SK-N-SH treated with all-trans-retinoic acid at 6 μM for 48 hours (cell line): ENCODE measurements around the gene PIAS1.
A peak's percentile ranks its signal among the peaks of the same experiment; 100 is the strongest.

ENCODE experiments used
- ATAC-seq: fragments of 200-7000 bp; cut with Tn5 transposase; 3 replicates; pipeline ENCODE4 v1.9.1; 2020; ENCODE audit warnings: mild to moderate bottlenecking, moderate library complexity
- CREB5 ChIP-seq: fragments of 250-450 bp; sonication (Bioruptor Pico); IDR thresholded peaks from 2 replicates; pipeline ENCODE4 v1.5.1; 2020; ENCODE audit warnings: low read depth, mild to moderate bottlenecking, moderate library complexity
- CSDC2 ChIP-seq: fragments of 250-450 bp; sonication (Bioruptor Pico); IDR thresholded peaks from 2 replicates; pipeline ENCODE4 v1.5.0; 2020; ENCODE audit warnings: mild to moderate bottlenecking, moderate library complexity
- CSRNP3 ChIP-seq: fragments of 250-450 bp; sonication (Bioruptor Pico); IDR thresholded peaks from 2 replicates; pipeline ENCODE4 v1.5.1; 2021; ENCODE audit warnings: mild to moderate bottlenecking, moderate library complexity
- ESRRG ChIP-seq: fragments of 250-450 bp; sonication (Bioruptor Pico); IDR thresholded peaks from 2 replicates; pipeline ENCODE4 v1.6.1; 2021; ENCODE audit warnings: mild to moderate bottlenecking
- GLIS3 ChIP-seq: fragments of 250-450 bp; sonication (Bioruptor Pico); IDR thresholded peaks from 2 replicates; pipeline ENCODE4 v1.5.0; 2020; ENCODE audit warnings: mild to moderate bottlenecking, moderate library complexity
- ISL1 ChIP-seq: fragments of 250-450 bp; sonication (Bioruptor Pico); IDR thresholded peaks from 2 replicates; pipeline ENCODE4 v2.1.2; 2022; ENCODE audit warnings: mild to moderate bottlenecking, moderate library complexity
- OSR1 ChIP-seq: fragments of 250-450 bp; sonication (Bioruptor Pico); IDR thresholded peaks from 2 replicates; pipeline ENCODE4 v1.8.0; 2022; ENCODE audit warnings: moderate library complexity, mild to moderate bottlenecking, inconsistent platforms
- PATZ1 ChIP-seq: fragments of 250-450 bp; sonication (Bioruptor Pico); IDR thresholded peaks from 2 replicates; pipeline ENCODE4 v1.8.0; 2020; ENCODE audit warnings: mild to moderate bottlenecking, moderate library complexity, borderline replicate concordance
- POU6F1 ChIP-seq: fragments of 250-450 bp; sonication (Bioruptor Pico); IDR thresholded peaks from 2 replicates; pipeline ENCODE4 v1.8.0; 2021; ENCODE audit warnings: low read depth, mild to moderate bottlenecking, moderate library complexity, borderline replicate concordance
- PPARA ChIP-seq: fragments of 250-450 bp; sonication (Bioruptor Pico); IDR thresholded peaks from 2 replicates; pipeline ENCODE4 v1.5.0; 2020; ENCODE audit warnings: mild to moderate bottlenecking, borderline replicate concordance
- RARB ChIP-seq: fragments of 250-450 bp; sonication (Bioruptor Pico); IDR thresholded peaks from 2 replicates; pipeline ENCODE4 v1.8.0; 2021; ENCODE audit warnings: mild to moderate bottlenecking, moderate library complexity
- TCF4 ChIP-seq: fragments of 250-450 bp; sonication (Bioruptor Pico); IDR thresholded peaks from 2 replicates; pipeline ENCODE4 v1.8.0; 2021; ENCODE audit warnings: mild to moderate bottlenecking, moderate library complexity, borderline replicate concordance
- TOX ChIP-seq: fragments of 250-450 bp; sonication (Bioruptor Pico); IDR thresholded peaks from 2 replicates; pipeline ENCODE4 v1.8.0; 2021; ENCODE audit warnings: mild to moderate bottlenecking, moderate library complexity, borderline replicate concordance
- TSHZ2 ChIP-seq: fragments of 250-450 bp; sonication (Bioruptor Pico); IDR thresholded peaks from 2 replicates; pipeline ENCODE4 v1.5.0; 2020; ENCODE audit warnings: mild to moderate bottlenecking, moderate library complexity
- ZC3H10 ChIP-seq: fragments of 250-450 bp; sonication (Bioruptor Pico); IDR thresholded peaks from 2 replicates; pipeline ENCODE4 v1.5.1; 2021; ENCODE audit warnings: mild to moderate bottlenecking, moderate library complexity
- ZFP3 ChIP-seq: fragments of 250-450 bp; sonication (Bioruptor Pico); IDR thresholded peaks from 2 replicates; pipeline ENCODE4 v1.5.0; 2020; ENCODE audit warnings: mild to moderate bottlenecking, moderate library complexity
- ZNF565 ChIP-seq: fragments of 450-650 bp; formaldehyde crosslinking; conservative IDR thresholded peaks from 2 replicates; pipeline ENCODE4 v1.5.0; 2020; ENCODE audit warnings: low read depth, mild to moderate bottlenecking, moderate library complexity
- ZNF70 ChIP-seq: fragments of 450-650 bp; formaldehyde crosslinking; IDR thresholded peaks from 2 replicates; pipeline ENCODE4 v1.5.0; 2020; ENCODE audit warnings: mild to moderate bottlenecking, moderate library complexity
- ZNF8 ChIP-seq: fragments of 450-650 bp; formaldehyde crosslinking; IDR thresholded peaks from 2 replicates; pipeline ENCODE4 v1.5.0; 2020; ENCODE audit warnings: mild to moderate bottlenecking, moderate library complexity

Gene PIAS1

GRCh38 chr15:68209735-68210408 is 155.8 kb downstream of the PIAS1 start:
- no peak for TF ChIP-seq OSR1 (CRISPR knock-in tag)
- TF ChIP-seq ZC3H10 (CRISPR knock-in tag): no peak
- TF ChIP-seq TCF4 (CRISPR knock-in tag): no peak
- TF ChIP-seq, all 23 proteins: peak for 0
- no peak for ATAC-seq

- TF ChIP-seq ZNF70 (CRISPR knock-in tag) (no peak), CREB5 (CRISPR knock-in tag) (no peak), ISL1 (CRISPR knock-in tag) (no peak)
- TF ChIP-seq, all 23 proteins: peak for 0
- no peak for ATAC-seq
Measured at GRCh38 chr15:68210409-68210756, 156.3 kb downstream of the PIAS1 start.

GRCh38 chr15:68210821-68211655 is 156.9 kb downstream of the PIAS1 start:
- peak; percentile 91 for ATAC-seq
- TF ChIP-seq PATZ1 (CRISPR knock-in tag) (peak; percentile 84), ZNF8 (no peak), ZFP3 (CRISPR knock-in tag) (no peak), CSDC2 (CRISPR knock-in tag) (no peak), CSRNP3 (CRISPR knock-in tag) (no peak), GLIS3 (CRISPR knock-in tag) (no peak)

GRCh38 chr15:68211656-68212320 is 157.7 kb downstream of the PIAS1 start:
- ATAC-seq: no peak
- TF ChIP-seq TCF4 (CRISPR knock-in tag) (no peak), CSDC2 (CRISPR knock-in tag) (no peak), POU6F1 (CRISPR knock-in tag) (no peak), ISL1 (CRISPR knock-in tag) (no peak), CREB5 (CRISPR knock-in tag) (no peak), GLIS3 (CRISPR knock-in tag) (no peak), TOX (CRISPR knock-in tag) (no peak), ESRRG (no peak), RARB (CRISPR knock-in tag) (no peak), CSRNP3 (CRISPR knock-in tag) (no peak), PPARA (CRISPR knock-in tag) (no peak), TSHZ2 (CRISPR knock-in tag) (no peak), ZFP3 (CRISPR knock-in tag) (no peak), ZNF70 (CRISPR knock-in tag) (no peak), ZNF565 (no peak)
